Measurements from ENCODE around the gene LNX2.
A peak's percentile ranks its signal among the peaks of the same experiment; 100 is the strongest.
"Not testable (repeated sequence)": the region's sequence is repeated elsewhere in the genome, so short reads cannot be mapped to it uniquely, and the experiment has no call there.

LNX2 gene

GRCh38 chr13:27636589-27637288, 16.4 kb upstream of the LNX2 start:
- no peak for DNase-seq

- no peak for DNase-seq
Observed at GRCh38 chr13:27635266-27635665, 14.9 kb upstream of the LNX2 start.

- no peak for DNase-seq
Observed at GRCh38 chr13:27634791-27635190, 14.5 kb upstream of the LNX2 start.

GRCh38 chr13:27634231-27634630, 13.9 kb upstream of the LNX2 start:
- DNase-seq = no peak

- no peak for DNase-seq
Observed at GRCh38 chr13:27632648-27633047, 12.3 kb upstream of the LNX2 start.

- DNase-seq = no peak
Observed at GRCh38 chr13:27632214-27632613, 11.9 kb upstream of the LNX2 start.

- no peak for DNase-seq
Observed at GRCh38 chr13:27631665-27632064, 11.3 kb upstream of the LNX2 start.

- no peak for DNase-seq
Observed at GRCh38 chr13:27631156-27631555, 10.8 kb upstream of the LNX2 start.

GRCh38 chr13:27628766-27629165, 8.4 kb upstream of the LNX2 start:
- DNase-seq = not testable (repeated sequence)

- DNase-seq = no peak
Observed at GRCh38 chr13:27628081-27628480, 7.8 kb upstream of the LNX2 start.

GRCh38 chr13:27627380-27627779, 7.1 kb upstream of the LNX2 start:
- no peak for DNase-seq

GRCh38 chr13:27625839-27626238, 5.5 kb upstream of the LNX2 start:
- DNase-seq = no peak

GRCh38 chr13:27624071-27624470, 3.7 kb upstream of the LNX2 start:
- no peak for DNase-seq

GRCh38 chr13:27622881-27623280, 2.6 kb upstream of the LNX2 start:
- no peak for DNase-seq

GRCh38 chr13:27622102-27622820, 1.9 kb upstream of the LNX2 start:
- no peak for DNase-seq

- DNase-seq = peak; percentile 84
Observed at GRCh38 chr13:27621366-27622101, 1.2 kb upstream of the LNX2 start, which contains the start of gene POLR1D. TSS of gene POLR1D (plus strand) at chr13:27621892. CDS start at chr13:27621984, 92 bp downstream.

GRCh38 chr13:27621116-27621365, 712 bp upstream of the LNX2 start:
- DNase-seq = no peak

GRCh38 chr13:27619728-27620376, 477 bp downstream of the LNX2 start:
- peak; percentile 57 for DNase-seq

GRCh38 chr13:27619093-27619727, 1.1 kb downstream of the LNX2 start:
- DNase-seq = no peak

- DNase-seq = no peak
Observed at GRCh38 chr13:27617881-27618321, 2.4 kb downstream of the LNX2 start.

- DNase-seq = no peak
Observed at GRCh38 chr13:27613628-27614027, 6.7 kb downstream of the LNX2 start.

- DNase-seq = no peak
Observed at GRCh38 chr13:27607125-27607524, 13.2 kb downstream of the LNX2 start.

GRCh38 chr13:27605610-27606200, 14.6 kb downstream of the LNX2 start:
- no peak for DNase-seq

Data from stimulated activated CD4-positive, alpha-beta T cell treated with anti-CD3 and anti-CD28 coated beads, Interleukin-15, amount 100 ng/mL, for 24 hours (primary cell).